Right hindlimb (tissue), 1 donor: Measurements from ENCODE around the gene PCGF5.
"Not testable (repeated sequence)": the region's sequence is repeated elsewhere in the genome, so short reads cannot be mapped to it uniquely, and the experiment has no call there.

ENCODE experiments used
- DNase-seq: peaks from one replicate; pipeline ENCODE4 v3.0.0-alpha.2; 2018

Gene PCGF5

DNA sequence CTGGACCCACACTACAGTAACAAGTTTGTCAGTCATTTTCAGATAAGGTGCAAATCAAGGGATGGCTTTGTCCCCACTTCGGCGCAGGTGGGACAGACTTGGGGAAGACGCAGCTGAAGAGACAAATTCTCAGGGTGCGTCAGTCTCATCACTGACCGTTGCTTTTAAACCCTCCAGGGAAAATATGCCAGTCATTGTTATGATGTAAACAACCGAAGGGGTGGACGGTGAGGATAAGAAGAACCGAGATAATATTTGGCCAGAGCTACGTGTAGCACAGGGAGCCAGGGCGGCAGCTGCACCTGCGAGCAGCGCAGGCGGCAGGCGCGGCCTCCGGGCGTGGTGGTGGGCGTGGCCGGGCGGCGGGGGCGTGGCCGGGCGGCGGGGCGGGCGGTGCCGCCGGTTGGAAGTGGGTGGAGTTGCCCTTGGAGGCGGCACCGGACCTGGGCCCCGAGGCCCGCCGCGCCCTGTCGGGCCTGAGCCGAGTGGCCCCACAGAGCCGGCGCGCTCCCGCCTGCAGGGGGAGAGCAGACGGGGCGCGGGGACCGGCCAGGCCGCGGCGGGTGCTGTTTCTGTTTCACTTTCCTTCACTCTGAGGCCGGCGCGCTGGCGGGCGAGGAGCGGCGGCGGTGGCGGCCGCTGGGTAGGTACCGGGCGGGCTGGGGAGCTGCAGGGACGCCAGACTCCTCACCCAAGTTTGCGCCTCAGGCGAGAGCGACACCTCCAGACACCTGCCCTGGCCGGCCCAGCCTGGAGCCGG lies at the start of gene PCGF5:
TSS of gene PCGF5 (plus strand) at position 470 of the 760 bp plus-strand sequence. CDS start 2,209 bp downstream, outside the sequence.
- peak; percentile 89 for DNase-seq

DNA sequence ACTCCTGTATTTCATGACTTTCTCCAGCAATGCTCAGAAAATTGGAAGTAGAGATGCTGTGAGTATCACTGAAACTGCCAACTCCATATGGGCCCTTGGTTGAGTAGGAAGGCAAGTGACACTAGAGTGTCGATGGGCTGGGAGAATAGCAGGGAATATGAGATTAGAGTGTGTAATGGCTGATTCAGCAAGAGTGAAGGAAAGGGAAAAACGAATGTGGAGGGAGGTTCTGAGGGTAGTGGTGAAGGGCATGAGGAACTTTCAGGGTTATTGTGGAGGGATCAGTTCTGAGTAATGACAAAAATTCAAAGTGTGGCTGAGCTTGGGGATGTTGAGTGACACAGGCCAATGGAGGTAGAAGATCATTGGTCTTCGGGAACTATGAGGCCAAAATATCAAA lies 49.0 kb upstream of the PCGF5 start:
- no peak for DNase-seq

DNA sequence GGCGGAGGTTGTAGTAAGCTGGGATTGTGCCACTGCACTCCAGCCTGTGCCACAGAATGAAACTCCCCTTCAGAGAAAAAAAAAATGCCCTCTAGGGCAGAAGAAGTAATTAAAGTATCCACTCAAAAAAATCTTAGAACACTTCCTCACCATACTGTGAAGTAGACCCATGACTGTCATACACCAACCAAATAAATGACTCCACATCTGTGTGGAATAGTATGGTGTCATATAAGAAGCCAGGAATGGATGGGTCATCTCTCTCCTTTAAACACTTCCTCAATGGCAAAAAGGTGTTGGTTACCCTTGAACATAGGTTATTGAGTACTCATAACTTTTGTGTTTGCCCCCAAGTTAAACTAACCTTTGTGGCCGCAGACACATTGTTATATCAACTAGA lies 48.1 kb upstream of the PCGF5 start:
- no peak for DNase-seq

GRCh38 chr10:91185239-91185875 lies 35.1 kb upstream of the PCGF5 start:
- no peak for DNase-seq

- no peak for DNase-seq
Observed at GRCh38 chr10:91187156-91187555, 33.3 kb upstream of the PCGF5 start.

DNA sequence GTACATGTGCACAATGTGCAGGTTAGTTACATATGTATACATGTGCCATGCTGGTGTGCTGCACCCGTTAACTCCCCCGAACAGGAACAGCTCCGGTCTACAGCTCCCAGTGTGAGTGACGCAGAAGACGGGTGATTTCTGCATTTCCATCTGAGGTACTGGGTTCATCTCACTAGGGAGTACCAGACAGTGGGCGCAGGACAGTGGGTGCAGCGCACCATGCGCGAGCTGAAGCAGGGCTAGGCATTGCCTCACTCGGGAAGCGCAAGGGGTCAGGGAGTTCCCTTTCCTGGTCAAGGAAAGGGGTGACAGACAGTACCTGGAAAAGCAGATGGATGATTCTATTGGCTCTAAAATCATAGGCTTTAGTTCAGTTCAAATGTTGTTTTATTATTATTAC lies 32.5 kb upstream of the PCGF5 start:
- not testable (repeated sequence) for DNase-seq

DNA sequence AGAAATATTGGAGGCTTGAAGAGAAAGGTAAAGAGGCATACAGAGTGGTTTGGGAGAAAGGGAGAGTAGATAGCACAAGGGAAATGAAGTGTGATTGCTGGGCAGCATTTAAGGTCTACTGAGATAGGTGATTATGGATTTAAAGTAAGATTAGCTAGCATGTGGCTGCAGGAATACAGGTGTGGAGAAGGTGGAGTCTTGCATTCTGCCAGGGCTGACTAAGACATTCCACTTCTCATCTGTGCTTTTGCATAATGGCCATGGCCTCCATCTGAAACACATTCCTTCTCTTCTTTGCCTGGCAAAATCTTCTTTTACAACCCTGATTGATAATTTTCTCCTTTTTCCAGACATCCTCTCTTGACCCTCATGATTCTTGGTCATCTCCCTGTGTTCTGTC lies 31.6 kb upstream of the PCGF5 start:
- no peak for DNase-seq

DNA sequence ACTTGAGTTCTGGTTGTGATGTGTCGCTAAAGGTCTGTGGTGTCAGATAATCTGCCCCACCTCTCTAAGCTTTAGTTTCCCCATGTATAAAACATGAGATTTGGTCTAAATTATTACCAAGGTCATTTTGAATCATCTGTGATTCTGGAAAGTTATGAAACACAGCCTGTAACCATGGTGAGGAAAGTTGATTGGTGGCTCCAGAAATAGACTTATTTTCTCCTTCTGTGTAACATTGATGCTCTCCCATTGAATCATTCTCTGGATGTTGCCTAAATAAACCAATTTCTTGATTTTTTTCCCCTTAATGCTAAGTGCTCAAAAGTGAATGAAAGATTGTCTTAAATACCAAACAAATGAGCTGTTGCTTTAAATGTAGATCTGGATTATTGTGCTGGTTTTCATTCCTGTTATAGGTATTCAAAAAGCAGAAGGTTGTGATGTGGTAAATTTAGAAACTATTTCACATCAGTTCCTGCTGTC lies 30.0 kb upstream of the PCGF5 start:
- DNase-seq = no peak

- no peak for DNase-seq
Observed at GRCh38 chr10:91190876-91191583, 29.4 kb upstream of the PCGF5 start.

GRCh38 chr10:91191584-91191919 lies 28.9 kb upstream of the PCGF5 start:
- no peak for DNase-seq

GRCh38 chr10:91194497-91195179 lies 25.8 kb upstream of the PCGF5 start:
- no peak for DNase-seq

DNA sequence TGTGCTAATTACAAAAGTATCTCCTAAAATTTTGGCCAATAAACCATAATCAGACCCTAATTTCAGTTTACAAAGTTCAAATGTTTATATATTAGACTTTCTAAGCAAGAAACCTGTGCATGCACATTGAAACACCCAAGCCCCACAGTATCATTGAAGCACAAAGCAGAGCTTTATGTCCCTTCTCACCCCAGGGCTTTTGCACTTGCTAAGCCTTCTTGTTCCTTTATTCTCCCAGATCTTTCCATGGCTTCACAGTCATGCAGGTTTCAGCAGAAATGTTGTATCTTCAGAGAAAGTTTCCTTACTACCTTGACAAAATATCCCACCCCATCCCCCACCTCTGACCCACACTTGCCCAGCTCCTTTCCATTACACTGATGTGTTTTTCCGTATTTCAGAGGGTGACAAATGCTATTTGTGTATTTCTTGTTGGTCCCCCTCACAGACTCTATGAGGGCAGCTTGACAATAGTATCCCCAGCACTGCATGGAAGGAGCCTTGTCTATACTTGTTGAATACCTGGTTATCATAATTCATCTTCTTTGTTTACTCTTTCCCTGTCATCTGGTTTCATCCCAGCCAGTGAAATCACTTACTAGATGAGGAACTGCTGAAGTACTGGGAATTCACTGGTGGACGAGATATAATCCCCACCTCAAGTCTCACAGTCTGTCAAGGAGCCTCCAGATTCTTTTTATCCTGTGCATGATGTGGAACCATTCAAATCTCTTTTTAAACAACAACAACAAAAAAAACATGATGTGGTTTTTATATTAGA lies 24.0 kb upstream of the PCGF5 start:
- no peak for DNase-seq

DNA sequence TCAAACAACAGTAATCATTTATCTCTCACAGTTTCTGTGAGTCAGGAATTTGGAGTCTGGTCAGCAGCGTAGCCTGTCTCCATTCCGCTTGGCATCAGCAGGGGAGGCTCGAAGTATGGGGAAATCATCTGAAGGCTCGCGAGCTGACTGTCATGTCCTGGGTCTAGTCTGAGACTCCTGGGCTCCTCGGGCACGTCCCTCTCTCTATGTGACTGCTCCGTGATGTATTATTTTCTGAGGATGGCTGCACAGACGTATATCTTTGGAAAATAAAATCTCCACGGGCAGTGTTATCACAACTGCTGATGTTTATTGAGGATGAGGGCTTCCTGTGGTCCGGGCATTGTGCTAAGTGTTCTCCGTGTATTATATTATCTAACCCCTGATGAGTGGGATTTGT lies 23.3 kb upstream of the PCGF5 start:
- no peak for DNase-seq

DNA sequence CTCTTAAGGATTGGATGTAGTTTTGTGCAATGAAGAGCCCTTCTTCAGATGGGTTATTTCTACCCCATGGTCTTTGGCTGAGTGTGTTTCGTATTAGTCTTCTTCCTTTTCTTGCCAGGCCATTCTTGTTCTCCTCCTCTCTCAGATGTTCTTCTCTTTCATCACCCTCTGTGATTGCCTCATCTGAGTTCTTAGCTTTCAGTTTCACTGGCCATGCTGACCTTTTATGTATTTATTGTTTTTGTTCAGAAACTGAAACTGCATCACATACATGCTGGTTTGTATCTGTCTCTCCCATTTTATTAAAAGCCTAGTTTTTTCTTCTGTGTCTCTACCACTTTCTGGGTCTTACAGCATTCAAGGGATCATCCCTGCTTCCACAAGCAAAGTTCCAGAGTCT lies 21.7 kb upstream of the PCGF5 start:
- DNase-seq = no peak

- DNase-seq = no peak
Observed at GRCh38 chr10:91200314-91201212, 19.9 kb upstream of the PCGF5 start.

- no peak for DNase-seq
Observed at GRCh38 chr10:91201213-91201996, 19.1 kb upstream of the PCGF5 start.

DNA sequence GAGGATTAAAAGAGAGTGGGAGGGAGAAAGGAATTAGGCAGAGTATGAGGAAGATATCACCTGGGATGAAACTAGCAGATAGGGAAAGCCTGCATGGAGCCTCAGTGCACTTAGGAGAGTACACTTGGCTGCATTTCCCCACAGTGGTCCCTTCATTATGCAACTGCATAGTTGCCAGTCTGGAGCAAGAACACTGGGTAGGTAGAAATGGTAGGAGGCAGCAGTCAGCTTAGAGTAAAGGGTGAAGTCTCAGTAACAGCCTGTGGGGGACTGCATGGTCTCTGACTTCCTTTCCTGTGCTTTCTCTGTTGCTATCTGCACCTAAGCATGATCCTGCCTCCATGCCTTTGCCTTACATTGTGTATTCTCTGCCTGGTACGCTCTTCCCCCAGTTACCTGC lies 14.0 kb upstream of the PCGF5 start:
- DNase-seq = no peak

DNA sequence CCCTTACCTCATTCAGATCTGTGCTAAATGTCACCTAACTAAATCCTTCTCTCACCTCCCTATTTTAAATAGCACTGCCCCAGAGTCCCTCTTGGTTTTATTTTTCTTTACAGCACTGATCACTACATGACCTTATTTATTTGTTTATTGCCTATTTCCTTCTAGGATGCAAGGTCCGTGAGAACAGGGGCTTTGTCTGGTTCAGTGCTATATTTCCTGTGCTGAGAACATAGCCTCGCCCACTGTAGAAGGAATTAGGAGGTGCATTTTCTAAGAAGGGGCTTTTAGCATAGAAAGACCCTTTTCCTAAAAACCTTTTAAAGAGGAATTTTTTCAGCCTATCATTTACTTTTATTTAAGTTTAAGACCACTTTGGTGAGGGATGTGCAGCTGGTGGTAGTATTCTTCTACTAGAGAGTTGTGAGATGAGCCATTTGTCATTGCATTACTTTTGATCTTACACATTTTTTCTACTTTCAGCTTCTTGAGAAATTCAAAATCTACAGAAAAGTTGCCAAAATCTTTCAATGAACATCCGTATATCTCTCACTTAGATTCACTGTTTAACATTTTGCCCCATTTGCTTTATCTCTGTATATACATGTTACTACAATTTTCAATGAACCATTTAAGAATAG lies 13.5 kb upstream of the PCGF5 start:
- no peak for DNase-seq

DNA sequence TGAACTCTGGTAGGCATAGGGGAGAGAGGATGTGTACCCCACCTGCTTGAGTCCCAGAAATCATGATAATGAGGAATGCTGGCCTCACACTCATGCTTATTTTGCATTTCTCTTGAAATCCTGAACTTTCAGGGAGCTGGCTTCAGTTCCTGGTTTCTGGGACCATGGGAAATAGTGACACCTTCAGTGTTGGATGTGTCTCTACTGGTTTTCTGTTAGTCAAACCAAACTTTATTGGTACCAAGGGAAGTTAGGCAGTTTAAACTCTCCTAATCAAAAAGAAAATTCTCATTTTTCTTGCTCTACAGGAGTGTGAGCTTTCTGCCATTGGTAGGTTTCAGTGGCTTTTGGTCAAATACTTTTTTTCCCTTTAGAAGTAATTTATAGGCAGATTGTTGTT lies 11.8 kb upstream of the PCGF5 start:
- DNase-seq = no peak

GRCh38 chr10:91210014-91210413 lies 10.4 kb upstream of the PCGF5 start:
- no peak for DNase-seq
